ENCODE measurements around the gene GAL3ST2.
"Not testable (repeated sequence)": the region's sequence is repeated elsewhere in the genome, so short reads cannot be mapped to it uniquely, and the experiment has no call there.

GAL3ST2 gene

DNA sequence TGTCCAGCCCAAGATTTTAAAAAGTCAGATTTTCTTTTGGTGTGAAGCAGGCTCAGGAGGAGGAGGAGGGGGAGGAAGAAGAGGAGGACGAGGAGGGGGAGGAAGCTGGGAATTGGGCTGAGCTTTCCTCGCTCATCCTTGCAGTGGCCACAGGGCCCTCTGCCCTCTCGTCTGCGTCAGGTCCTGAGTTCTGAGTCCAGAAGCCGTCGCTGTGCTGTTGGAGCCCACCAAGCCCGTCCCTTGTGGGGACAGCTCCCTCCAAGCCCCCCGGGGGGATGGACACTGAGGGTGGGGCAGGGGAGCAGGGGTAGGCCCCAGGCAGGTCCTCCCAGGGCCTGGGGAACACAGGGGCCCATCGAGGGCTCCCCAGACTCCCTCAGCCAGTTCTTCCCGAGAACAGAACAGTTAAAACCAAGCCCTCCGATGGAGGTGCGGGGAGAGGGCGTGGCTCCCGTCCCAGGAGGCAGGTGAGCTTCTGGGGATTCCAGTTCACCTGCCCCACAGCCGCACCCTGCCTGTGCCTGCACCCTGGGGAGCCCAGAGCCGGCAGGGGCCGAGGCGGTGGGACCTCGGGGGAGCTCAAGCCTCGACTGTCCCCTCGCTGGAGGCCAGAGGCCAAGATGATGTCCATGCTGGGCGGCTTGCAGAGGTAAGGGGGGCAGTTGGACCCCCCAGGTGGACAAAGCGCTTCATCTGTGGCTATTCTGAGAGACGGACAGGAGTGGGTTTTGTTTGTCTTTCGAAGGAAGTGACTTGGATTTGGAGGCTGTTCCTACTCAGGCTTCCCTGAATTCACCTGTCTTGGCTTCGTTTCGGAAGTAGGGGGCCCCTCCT lies at the start of gene GAL3ST2:
GAL3ST2 (plus strand) TSS at position 487 of the 834 bp plus-strand sequence; CDS start at position 621, 134 bp downstream.
- DNase-seq: no peak

DNA sequence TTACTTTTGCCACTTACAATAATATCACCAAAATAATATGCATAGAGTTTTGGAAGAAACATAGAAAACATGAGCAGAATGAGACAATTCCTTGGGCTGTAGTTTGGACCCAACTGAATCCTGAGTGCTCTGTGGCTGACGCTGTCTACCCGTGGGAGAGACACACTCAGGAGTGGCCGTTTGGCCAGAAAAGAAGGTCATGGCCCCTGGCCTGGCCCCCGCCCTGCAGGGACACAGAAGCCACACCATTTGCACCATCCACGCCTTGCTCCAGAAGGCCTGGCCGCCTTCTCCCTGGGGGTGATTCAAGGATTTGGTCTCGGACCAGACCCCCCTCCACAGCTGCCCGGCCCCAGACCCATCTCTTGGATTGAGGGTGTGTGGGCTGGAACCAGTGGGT lies 48.6 kb upstream of the GAL3ST2 start:
- DNase-seq: no peak

DNA sequence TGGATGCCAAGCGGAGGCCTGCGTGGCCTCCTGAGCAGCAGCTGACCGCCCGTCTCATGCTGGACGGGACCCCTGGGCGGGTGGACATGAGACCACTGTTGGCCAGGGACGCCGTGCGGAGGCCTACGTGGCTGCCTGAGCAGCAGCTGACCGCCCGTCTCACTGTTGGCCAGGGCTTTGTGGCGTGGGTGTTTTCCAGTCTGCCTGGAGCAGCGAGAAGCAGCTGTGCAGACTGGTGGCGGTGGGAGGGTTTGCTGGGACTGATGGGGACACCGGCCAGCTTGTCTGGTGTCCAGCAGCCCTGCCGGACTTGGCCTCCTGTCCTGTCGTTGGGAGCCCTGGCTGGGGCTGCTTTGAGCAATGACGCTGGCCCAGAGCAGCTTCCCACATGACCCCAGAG lies 48.0 kb upstream of the GAL3ST2 start:
- no peak for DNase-seq

DNA sequence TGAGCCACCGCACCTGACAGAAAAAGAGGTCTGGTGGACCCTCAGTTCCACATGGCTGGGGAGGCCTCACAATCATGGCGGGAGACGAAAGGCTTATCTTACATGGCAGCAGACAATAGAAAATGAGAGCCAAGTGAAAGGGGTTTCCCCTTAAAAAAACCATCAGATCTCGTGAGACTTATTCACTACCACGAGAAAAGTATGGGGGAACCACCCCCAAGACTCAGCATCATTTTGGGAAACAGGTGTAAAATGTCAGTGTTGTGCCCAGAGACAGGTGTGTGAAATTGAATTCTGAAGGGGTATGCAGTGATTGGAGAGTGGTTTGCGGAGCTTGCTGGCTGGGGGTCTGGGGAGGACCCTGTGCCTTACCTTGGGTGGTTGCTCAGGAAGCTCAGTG lies 46.8 kb upstream of the GAL3ST2 start:
- no peak for DNase-seq

DNA sequence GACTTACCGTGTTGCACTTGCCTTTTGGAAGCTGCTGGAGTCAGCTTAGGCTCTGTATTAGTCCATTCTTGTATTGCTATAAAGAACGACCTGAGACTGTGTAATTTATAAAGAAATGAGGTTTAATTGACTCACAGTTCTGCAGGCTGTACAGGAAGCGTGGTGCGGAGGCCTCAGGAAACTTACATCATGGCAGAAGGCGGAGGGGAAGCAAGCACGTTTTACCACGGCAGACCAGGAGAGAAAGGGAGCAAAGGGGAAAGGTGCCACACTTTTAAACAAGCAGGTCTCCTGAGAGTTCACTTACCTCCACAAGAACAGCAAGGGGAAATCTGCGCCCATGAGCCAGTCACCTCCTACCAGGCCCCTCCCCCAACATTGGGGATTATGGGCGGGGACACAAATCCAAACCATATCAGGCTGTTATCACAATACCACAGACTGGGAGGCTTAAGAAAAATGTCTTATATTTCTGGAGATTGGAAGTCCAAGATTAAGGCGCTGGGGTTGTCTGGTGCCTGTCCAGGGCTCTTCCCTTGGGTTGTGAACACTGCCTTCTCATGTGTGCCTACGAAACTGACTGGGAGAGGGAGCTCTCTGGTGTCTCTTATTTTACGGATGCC lies 45.8 kb upstream of the GAL3ST2 start:
- DNase-seq: no peak

DNA sequence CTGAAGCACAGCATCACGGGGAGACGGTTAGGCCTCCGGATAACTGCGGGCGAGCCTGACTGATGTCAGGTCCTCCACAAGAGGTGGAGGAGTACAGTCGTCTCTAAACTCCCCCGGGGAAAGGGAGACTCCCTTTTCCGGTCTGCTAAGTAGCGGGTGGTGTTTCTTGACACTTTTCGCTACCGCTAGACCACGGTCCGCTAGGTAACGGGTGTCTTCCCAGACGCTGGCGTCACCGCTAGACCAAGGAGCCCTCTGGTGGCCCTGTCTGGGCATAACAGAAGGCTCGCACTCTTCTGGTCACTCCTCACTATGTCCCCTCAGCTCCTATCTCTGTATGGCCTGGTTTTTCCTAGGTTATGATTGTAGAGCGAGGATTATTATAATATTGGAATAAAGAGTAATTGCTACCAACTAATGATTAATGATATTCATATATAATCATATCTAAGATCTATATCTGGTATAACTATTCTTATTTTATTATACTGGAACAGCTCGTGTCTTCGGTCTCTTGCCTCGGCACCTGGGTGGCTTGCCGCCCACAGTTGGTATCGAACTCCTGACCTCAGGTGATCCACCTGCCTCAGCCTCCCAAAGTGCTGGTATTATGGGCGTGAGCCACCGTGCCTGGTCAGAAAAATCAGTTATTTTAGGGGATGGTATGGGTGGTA lies 44.0 kb upstream of the GAL3ST2 start:
- peak; percentile 16 for DNase-seq

DNA sequence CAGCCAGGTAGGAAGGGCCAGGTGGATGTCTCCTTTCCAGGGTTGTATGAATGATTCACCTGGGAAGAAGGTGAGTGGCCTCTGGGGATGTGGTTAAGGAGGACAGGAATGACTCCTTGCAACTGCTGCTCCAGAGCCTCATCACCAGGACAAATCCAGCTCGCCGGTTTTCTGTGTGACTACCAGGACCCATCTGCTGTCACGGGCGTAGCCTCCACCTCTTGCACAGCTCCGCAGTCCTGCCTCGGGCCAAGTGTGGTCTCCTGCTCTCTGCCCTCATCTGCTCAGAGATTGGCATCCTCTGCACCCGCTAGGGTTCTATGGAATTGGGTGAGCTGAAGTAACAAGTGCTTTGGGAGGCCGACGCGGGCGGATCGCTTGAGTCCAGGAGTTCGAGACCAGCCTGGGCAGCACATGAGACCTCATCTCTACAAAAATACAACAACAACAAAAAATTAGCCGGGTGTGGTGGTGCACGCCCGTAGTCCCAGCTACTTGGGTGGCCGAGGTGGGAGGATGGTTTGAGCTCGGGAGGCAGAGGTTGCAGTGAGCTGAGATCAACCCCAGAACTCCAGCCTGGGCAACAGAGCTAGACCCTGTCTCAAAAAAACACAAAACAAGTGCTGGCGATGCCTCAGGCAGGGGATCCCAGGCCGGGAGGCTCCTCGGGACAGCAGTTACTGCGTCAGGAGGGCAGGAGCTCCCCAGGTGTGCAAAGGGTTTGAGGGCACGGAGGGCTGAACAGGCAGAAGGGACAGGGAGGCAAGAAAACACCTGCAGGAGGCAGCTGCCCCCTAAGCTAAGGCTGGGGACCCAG lies 43.0 kb upstream of the GAL3ST2 start:
- DNase-seq: no peak

DNA sequence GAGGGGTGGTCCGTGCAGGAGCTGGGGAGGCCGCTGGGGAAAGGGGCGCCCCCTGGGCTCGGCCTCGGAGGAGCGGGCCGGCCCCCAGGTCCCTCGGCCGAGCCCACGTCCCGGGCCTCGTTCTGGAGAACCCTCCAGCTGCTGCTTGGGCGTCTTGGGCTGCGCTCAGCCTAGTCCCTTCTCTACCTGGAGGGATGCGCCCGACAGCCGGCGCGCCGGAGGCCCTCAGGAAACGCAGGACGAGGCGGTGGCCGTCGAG lies 42.5 kb upstream of the GAL3ST2 start:
- no peak for DNase-seq

DNA sequence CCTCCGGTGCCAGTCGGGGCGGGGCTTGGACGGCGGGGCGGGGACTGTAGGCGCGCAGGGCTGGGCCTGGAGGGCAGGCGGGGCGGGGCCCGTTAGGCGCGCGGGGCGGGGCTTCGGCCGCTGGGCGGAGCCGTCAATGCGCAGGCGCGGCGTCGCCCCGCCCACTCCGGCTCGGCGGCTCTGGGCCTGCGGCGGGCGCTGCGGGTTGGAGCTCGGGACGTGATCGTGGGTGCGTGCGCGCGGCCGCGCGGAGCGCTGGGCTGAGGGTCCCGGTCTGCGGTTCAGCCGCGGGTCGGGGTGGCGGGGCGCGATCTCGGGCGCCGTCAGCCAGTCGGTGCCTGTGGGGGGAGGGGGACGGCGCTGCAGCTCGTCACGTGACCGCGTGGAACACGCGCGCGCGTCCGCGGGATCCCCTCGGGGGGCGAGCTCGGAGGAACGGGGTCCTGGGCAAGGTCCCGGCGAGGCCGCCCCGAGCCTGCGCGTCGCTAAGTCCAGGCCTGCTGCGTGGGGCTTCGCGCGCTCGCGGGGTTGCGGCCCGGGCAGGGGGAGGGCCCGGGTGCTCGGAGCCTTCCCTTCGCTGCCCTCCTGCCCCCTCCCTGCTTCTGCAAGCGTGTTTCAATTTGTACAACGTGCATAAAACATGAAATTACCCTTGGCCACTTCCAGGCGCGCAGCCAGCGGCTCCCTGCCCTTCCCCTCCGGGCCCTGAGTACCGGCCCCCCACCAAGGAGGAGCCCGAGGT lies 42.0 kb upstream of the GAL3ST2 start, which contains the start of gene D2HGDH:
D2HGDH (plus strand) TSS at position 164 of the 742 bp plus-strand sequence. CDS start 595 bp downstream, outside the sequence.
- peak; percentile 68 to 84 for DNase-seq

DNA sequence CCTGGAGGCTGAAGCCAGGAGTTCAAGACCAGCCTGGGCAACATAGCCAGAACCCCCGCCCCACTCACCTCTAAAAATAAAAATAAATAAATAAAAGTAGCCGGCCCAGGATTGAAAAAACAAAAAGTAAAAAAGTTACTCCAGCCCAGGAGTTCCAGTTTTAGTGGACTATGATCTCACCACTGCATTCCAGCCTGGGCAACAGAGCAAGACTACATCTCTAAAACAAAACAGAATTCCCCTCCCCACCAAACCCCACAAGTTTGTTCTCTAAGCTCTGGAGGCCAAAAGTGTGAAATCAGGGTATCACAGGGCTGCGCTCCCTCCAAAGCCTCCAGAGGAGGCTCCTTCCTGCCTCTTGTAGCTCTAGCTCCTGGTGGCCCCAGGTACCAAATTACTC lies 40.5 kb upstream of the GAL3ST2 start:
- DNase-seq: no peak

DNA sequence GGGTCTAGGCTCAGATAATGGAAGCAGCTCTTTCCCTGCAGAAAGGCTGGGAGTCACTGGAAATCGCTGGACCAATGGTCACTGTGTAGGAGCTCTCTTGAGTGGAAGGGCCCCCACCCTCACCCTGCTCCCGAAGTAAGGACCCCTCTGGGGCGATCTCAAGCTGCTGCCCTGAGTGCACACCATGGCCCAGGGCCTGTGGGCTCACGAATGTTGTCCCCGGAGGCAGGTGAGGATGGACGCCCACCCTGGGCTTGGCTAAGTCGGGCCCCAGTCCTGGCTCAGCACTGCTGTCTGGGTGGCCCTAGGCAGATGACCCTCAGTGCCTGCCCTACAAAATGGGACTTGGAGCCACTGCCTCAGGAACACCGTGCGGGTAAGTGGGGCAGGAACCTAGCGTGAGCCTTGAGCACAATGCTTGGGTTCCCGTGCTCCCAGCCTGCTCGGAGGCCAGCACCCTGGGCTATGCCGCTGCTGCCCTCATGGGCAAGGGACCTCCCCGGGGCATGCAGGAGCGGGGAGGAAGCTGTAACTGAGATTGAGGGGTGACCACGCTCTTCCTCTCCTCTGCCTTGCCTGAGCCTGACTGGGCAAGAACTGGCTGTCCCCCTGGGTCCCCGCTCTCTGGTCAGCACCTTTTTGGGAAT lies 38.5 kb upstream of the GAL3ST2 start:
- no peak for DNase-seq

DNA sequence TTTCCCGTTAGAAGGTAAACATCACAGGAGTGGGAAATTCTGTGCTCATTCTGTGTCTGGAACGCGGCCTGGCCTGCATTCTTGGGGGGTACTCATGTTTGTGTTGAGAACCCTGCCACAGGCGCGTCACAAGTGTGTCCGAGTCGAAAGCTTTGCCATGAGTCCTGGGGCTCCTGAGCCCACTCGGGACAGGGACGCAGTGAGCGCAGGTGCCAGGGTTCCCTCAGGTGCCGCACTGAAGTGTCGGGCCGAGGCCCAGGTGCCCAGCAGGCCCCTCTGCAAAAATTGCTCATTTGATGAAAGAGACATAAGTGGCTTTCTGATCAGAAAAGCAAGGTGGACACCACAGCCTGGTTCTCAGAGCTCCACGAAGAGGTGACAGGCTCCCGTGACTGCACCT lies 37.4 kb upstream of the GAL3ST2 start:
- DNase-seq: no peak

DNA sequence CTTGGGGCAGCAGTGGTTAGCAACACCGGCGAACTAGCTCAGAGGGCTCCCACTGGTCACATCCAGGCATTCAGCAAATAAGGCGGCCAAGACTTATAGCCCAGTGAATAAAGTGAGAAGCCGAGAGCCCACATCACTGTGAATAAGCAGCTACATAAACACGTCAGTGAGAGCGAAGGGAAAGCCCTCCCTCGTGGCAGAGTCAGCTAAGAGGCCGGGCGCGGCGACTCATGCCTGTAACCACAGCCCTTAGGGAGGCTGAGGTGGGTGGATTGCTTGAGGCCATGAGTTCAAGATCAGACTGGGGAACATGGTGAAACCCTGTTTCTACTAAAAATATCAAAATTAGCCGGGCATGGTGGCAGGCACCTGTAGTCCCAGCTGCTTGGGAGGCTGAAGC lies 37.0 kb upstream of the GAL3ST2 start:
- DNase-seq: no peak

DNA sequence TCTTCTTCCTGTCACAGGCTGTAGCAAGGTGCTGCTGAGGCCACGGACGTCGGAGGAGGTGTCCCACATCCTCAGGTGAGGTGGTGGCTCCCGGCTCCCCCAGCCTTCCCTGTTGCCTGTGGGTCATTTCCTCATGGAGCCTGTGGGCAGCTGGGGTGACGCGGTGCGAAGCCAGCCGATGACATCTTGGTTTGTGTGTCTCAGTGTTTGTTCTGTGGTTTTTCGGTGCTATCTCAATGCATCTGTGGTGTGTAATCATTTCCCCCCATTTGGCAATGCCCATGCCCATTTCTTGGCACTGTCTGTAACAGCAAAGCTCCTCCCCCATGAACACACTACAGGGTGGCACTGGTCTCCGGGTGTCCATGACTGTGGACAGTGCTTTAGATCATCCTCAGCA lies 35.6 kb upstream of the GAL3ST2 start:
- no peak for DNase-seq

DNA sequence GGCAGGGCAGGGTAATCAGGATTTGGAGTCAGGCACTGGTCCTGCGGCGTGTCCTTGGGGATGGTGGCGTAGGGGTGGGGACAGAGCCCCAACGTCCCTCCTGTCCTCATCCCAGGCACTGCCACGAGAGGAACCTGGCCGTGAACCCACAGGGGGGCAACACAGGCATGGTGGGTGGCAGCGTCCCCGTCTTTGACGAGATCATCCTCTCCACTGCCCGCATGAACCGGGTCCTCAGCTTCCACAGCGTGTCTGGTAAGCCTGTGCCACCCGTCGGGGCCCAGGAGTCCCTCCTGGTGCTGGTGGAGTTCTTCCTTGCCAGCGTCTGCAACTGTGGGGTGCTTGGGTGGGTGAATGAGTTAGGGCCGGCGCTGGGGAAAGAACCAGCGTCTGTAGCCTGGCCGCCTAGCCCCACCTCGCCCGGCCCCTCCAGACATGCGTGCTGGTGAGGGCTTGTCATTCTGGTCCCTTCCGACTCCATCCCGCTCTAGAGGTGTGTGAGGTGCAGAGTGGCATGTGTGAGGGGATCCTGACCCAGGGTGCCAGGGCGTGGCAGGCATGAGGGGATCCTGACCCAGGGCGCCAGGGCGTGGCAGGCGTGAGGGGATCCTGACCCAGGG lies 34.2 kb upstream of the GAL3ST2 start:
- DNase-seq: no peak

DNA sequence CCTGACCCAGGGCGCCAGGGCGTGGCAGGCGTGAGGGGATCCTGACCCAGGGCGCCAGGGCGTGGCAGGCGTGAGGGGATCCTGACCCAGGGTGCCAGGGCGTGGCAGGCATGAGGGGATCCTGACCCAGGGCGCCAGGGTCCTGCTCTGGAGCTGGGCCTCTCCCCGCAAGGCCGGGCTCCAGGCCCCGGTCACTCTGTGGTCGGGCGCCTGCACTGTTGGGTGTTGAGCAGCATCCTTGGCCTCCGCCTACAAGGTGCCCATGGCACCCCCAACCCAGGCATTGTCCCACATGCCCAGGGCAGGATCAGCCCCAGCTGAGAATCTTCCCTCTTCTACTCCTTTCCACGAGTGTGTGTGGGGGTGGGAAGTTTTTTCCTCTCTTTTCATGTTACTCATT lies 33.6 kb upstream of the GAL3ST2 start:
- DNase-seq: not testable (repeated sequence)

DNA sequence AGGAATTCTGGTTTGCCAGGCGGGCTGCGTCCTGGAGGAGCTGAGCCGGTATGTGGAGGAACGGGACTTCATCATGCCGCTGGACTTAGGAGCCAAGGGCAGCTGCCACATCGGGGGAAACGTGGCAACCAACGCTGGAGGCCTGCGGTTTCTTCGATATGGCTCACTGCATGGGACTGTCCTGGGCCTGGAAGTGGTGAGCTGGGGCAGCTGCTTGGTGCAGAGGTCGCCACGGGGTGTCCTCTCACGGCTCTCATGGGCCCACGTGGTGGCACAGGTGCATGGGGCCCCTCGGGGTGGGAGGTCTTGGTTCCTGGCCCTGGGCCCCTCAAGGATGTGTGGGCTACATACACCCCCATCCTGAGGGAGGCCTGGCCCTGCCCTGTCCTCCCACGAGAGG lies 33.0 kb upstream of the GAL3ST2 start:
- no peak for DNase-seq

DNA sequence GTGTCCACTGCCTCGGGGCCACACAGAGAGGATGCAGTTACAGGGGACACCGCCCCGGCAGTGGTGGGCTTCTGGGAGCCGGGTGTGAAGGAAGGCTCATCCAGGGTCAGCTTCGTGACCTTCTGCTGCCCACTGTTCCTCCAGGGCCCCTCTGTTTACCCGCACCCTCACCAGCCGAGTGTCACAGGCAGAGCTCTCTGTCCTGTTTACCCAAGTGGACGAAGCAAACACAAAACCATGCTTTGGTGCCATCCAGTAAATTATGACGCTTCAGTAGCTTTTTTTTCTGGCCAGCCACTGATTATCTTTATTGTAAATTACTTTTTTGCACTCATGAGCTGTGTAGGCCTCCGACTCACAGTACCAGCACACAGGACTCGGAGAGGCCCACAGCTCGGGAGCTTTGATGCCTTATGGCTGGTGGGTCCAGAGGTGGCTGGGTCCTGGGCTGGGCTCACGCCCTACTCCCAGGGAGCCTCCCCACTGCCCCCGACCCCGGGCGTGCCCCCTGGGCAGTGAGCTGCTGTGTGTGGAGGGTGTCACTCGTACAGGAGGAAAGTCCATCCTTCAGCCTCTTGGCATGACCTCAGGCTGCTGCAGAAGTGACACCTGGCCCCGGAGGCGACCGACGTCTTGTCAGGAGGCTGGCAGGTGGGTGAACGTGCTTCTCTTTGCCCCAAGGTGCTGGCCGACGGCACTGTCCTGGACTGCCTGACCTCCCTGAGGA lies 32.4 kb upstream of the GAL3ST2 start:
- no peak for DNase-seq

DNA sequence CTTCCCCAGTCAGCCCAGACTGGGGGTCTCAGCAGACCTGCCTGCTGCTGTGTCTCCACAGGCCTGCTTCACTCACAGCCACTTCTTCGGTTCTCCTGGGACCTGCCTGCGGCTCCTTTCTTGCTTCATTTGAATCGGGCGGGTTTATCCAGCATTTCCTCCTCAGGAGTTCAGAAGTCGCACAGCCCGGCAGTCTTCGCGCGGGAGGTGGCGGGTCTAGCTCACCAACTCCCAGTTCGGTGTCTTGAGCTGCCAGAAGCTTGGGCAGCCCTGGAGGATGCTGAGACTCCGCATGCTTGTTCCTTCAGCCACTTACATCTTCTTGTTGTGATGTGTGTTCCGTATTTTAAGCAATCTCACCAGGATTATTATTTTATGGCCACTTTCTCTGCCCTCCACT lies 31.3 kb upstream of the GAL3ST2 start:
- DNase-seq: no peak

DNA sequence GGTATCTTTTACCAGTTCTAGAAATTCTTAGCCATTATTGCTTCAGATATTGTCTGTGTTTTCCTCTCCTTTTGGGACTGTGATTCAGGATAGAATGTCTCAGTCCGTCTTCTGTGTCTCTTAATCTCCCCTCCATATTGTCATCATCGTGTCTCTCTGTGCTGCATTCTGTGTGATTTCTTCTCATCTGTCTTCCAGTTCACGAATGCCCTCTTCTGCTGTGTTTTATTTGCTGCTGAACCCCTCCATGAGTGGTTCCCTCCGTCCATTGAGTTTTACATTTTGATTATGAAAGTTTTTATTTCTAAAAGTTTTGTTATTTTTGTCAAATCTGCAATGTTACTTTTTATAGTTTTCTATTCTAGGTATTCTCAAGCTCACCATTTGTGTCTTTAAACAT lies 30.5 kb upstream of the GAL3ST2 start:
- no peak for DNase-seq
